Stimulated activated effector memory CD8-positive, alpha-beta T cell treated with anti-CD3 and anti-CD28 coated beads, Interleukin-12 subunit alpha, Interleukin-12 subunit beta, amount 100 ng/mL, for 72 hours (primary cell): ENCODE data around the gene KCNT2.

Experiments
- ATAC-seq: fragments of 150-1000 bp; cut with Tn5 transposase; 2 replicates; pipeline ENCODE4 v1.10.0; 2021
- DNase-seq, 2 donors: peaks; one replicate each; pipeline ENCODE4 v3.0.0; 2021 to 2022; ENCODE audit warnings: low spot score in 2 of 2
- H3K27ac Mint-ChIP-seq: one replicate; pipeline ENCODE4 v1.8.0; 2022; ENCODE audit warnings: mild to moderate bottlenecking, mixed read lengths
- H3K36me3 Mint-ChIP-seq: one replicate; pipeline ENCODE4 v1.8.0; 2022; ENCODE audit warnings: mild to moderate bottlenecking, mixed read lengths
- H3K4me1 Mint-ChIP-seq: one replicate; pipeline ENCODE4 v1.8.0; 2022; ENCODE audit warnings: mixed read lengths
- H3K4me3 Mint-ChIP-seq: one replicate; pipeline ENCODE4 v1.8.0; 2022; ENCODE audit warnings: mild to moderate bottlenecking, mixed read lengths
- H3K9me3 Mint-ChIP-seq: one replicate; pipeline ENCODE4 v1.8.0; 2022; ENCODE audit warnings: mixed read lengths

Gene KCNT2

DNA sequence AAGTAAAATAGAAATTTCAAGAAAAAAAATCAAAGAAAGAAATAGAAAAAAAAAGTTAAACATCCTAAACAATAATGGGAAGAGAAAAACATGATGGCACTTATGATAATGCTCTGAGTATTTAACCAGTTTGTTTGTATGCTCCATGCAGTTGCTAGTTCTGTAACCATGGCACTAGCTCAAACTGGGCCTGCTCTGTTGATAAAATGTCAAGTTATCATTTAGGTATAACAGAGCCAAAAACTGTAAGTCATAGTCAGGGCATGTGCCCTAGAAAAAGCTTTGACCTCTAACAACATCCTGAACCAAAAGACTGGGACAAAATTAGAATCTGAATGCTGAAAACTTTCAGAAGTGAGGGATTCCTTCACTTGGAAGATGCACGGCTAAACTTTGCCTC is 148.9 kb downstream of the KCNT2 start:
- Mint-ChIP-seq H3K36me3 (no peaks in the 10 kb centered on the region), H3K9me3 (no peaks in the 10 kb centered on the region), H3K4me1 (no peaks in the 10 kb centered on the region), H3K27ac (no peak overlapping the region), H3K4me3 (no peak overlapping the region)
- ATAC-seq (no peak), DNase-seq (no peak)

- Mint-ChIP-seq H3K4me1 (no peaks in the 10 kb centered on the region), H3K36me3 (no peaks in the 10 kb centered on the region), H3K9me3 (no peaks in the 10 kb centered on the region), H3K4me3 (no peak overlapping the region), H3K27ac (no peak overlapping the region)
- DNase-seq, result no peak
- no peak for ATAC-seq
Measured at GRCh38 chr1:196454792-196455191, 153.4 kb downstream of the KCNT2 start.

DNA sequence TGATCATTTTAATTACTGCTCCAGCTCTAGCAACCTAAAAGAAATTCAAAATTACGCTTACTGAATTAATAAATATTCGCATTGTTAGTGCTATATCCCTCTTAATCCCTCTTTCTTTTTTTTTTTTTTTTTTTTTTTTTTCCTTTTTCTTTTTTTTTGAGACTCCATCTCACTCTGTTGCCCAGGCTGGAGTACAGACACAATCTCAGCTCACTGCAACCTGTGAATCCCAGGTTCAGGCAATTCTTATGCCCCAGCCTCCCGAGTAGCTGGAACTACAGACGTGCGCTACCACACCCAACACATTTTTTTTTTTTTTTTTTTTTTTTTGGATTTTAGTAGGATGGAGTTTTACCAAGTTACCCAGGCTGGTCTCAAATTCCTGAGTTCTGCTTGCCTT is 157.1 kb downstream of the KCNT2 start:
- Mint-ChIP-seq H3K4me3 (no peak overlapping the region), H3K9me3 (no peaks in the 10 kb centered on the region), H3K4me1 (no peaks in the 10 kb centered on the region), H3K36me3 (no peaks in the 10 kb centered on the region), H3K27ac (no peak overlapping the region)
- DNase-seq (no peak), ATAC-seq (no peak)

GRCh38 chr1:196450143-196451095 is 157.8 kb downstream of the KCNT2 start:
- no peak overlapping the region for H3K27ac Mint-ChIP-seq
- no peak for DNase-seq
- no peak overlapping the region for H3K4me3 Mint-ChIP-seq
- H3K9me3 Mint-ChIP-seq, result no peaks in the 10 kb centered on the region
- no peak for ATAC-seq
- no peaks in the 10 kb centered on the region for H3K36me3 Mint-ChIP-seq
- no peaks in the 10 kb centered on the region for H3K4me1 Mint-ChIP-seq

- Mint-ChIP-seq H3K36me3 (no peaks in the 10 kb centered on the region), H3K9me3 (no peaks in the 10 kb centered on the region), H3K4me1 (no peaks in the 10 kb centered on the region), H3K27ac (no peak overlapping the region), H3K4me3 (no peak overlapping the region)
- DNase-seq (no peak), ATAC-seq (no peak)
Measured at GRCh38 chr1:196449460-196449859, 158.8 kb downstream of the KCNT2 start.

DNA sequence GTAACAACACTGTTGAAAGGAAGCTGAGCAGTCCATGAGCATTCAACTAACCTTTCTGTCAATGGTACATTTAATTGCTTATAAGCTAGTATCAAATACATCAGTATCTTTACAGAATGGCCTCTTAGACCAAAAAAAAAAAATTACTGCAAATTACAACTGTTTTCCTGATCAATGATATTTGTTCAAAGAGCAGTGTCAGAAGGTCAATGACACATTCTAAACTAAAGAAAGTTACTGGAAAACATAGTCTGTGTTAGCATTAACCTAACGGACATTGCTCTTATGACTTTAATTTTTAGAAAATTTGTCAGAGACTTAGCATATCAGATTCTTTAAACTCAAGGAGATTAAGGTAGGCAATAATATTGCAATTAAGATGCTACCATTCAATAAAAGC is 162.5 kb downstream of the KCNT2 start:
- no peak overlapping the region for H3K27ac Mint-ChIP-seq
- H3K36me3 Mint-ChIP-seq, result no peaks in the 10 kb centered on the region
- ATAC-seq (no peak), DNase-seq (no peak)
- no peak overlapping the region for H3K4me3 Mint-ChIP-seq
- no peaks in the 10 kb centered on the region for H3K4me1 Mint-ChIP-seq
- H3K9me3 Mint-ChIP-seq, result no peaks in the 10 kb centered on the region

DNA sequence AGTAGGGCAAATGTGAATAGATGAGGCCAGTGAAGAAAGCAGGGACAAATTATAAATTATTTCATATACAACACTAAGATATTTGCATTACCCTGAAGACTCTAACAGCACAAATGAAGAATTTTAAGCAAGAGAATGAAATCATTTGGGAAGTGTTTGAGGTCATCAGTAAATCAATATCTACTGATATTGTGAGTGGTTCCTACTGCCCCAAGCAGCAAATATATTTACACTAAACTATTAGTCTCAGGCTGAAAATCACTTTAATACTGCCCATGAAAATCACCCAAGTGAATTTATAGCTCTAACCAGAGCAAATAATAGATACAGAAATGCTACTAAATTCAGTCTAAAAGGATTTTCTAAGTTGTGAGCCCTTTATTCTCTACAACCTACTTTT is 163.6 kb downstream of the KCNT2 start:
- DNase-seq (no peak), ATAC-seq (no peak)
- Mint-ChIP-seq H3K27ac (no peak overlapping the region), H3K4me1 (no peaks in the 10 kb centered on the region), H3K36me3 (no peaks in the 10 kb centered on the region), H3K9me3 (no peaks in the 10 kb centered on the region), H3K4me3 (no peak overlapping the region)

DNA sequence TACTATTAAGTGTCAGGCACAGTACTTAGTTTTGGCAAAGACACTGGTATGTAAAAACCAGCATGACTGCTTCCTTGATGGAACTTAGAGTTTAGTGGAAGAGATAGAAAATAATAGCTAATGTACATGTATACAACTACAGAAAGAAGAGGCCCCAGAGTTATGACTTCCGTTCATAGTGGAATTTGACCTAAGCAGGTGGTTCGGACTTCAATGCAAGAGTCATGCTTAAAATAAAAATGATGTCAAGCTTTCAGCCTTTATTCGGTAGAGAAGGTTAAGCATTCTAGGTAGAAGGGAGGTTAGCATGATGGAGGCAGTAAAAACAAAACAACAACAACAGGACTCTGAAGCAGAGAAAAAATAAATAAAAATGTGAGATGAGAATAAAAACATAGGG is 165.9 kb downstream of the KCNT2 start:
- H3K9me3 Mint-ChIP-seq, result no peaks in the 10 kb centered on the region
- ATAC-seq, result no peak
- no peak overlapping the region for H3K4me3 Mint-ChIP-seq
- no peaks in the 10 kb centered on the region for H3K36me3 Mint-ChIP-seq
- H3K27ac Mint-ChIP-seq, result no peak overlapping the region
- H3K4me1 Mint-ChIP-seq, result no peaks in the 10 kb centered on the region
- DNase-seq, result no peak

DNA sequence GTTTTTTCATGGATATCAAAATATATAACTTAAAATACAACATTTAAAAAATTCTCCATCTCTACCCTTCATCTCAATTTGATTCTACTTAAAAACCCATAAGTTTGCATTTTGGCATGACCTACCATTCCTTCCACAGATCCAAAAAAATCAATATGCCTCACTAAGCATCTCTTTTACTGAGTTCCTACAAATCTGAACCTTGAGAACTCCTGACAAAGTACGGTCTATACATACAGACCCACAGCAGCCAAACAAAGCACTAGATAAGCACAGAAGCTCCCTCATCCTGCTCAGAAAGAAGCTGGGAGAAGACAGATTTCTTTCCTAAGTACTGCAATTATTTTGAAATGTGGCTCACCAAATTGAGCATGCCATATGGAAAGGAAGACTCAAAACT is 167.5 kb downstream of the KCNT2 start:
- no peak overlapping the region for H3K4me3 Mint-ChIP-seq
- no peaks in the 10 kb centered on the region for H3K9me3 Mint-ChIP-seq
- no peak for DNase-seq
- H3K36me3 Mint-ChIP-seq, result no peaks in the 10 kb centered on the region
- no peak for ATAC-seq
- H3K27ac Mint-ChIP-seq, result no peak overlapping the region
- H3K4me1 Mint-ChIP-seq, result no peaks in the 10 kb centered on the region

DNA sequence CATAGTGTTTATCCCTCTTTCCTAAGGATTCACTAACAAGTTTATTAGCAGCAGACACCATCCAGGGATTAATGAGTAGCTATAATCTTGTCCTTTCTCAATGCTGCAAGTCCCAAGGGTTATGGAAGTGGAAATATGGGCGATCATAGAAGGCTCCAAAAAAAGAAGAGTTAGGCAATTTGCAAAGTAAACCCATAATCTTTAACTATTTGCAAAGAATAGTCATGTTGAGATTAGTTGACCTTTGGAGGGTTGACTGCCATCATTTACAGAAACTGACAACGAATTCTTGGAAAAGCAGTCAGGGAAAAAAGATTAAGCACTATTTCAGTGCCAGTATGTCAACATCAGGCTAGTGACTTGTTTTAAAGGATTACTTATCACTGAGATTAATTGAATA is 169.9 kb downstream of the KCNT2 start:
- H3K9me3 Mint-ChIP-seq, result no peaks in the 10 kb centered on the region
- H3K4me3 Mint-ChIP-seq, result no peak overlapping the region
- H3K27ac Mint-ChIP-seq, result no peak overlapping the region
- H3K36me3 Mint-ChIP-seq, result no peaks in the 10 kb centered on the region
- no peaks in the 10 kb centered on the region for H3K4me1 Mint-ChIP-seq
- ATAC-seq (no peak), DNase-seq (no peak)

GRCh38 chr1:196437671-196438070 is 170.6 kb downstream of the KCNT2 start:
- Mint-ChIP-seq H3K4me1 (no peaks in the 10 kb centered on the region), H3K36me3 (no peaks in the 10 kb centered on the region), H3K4me3 (no peak overlapping the region), H3K27ac (no peak overlapping the region), H3K9me3 (no peaks in the 10 kb centered on the region)
- no peak for ATAC-seq
- DNase-seq, result no peak

DNA sequence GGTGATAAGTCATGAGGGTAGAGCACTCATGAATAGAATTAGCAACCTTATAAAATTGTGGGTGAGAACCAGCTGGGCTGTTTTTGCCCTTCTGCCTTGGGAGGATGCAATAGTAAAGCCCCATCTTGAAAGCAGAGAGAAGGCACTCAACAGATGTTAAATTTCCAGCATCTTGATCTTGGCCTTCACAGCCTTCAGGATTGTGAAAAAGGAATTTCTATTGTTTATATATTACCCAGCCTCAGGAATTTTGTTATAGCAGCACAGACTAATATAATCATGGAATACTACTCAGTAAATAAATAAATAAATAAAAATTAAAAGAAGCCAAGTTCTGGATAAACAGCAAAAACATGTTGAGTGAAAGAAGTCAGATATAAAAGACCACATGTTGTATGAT is 175.2 kb downstream of the KCNT2 start:
- Mint-ChIP-seq H3K9me3 (no peaks in the 10 kb centered on the region), H3K4me3 (no peak overlapping the region), H3K4me1 (no peaks in the 10 kb centered on the region), H3K27ac (no peak overlapping the region), H3K36me3 (no peaks in the 10 kb centered on the region)
- ATAC-seq (no peak), DNase-seq (no peak)

- no peak overlapping the region for H3K27ac Mint-ChIP-seq
Measured at GRCh38 chr1:196427976-196428734, 180.1 kb downstream of the KCNT2 start.

GRCh38 chr1:196425513-196425912 is 182.7 kb downstream of the KCNT2 start:
- ATAC-seq, result no peak
- Mint-ChIP-seq H3K36me3 (no peaks in the 10 kb centered on the region), H3K9me3 (no peaks in the 10 kb centered on the region), H3K27ac (no peak overlapping the region), H3K4me1 (no peaks in the 10 kb centered on the region), H3K4me3 (no peak overlapping the region)
- DNase-seq, result no peak

More at GRCh38 chr1:196427976-196428734, 180.1 kb downstream of the KCNT2 start:
- DNase-seq (no peak), ATAC-seq (no peak)
- Mint-ChIP-seq H3K4me1 (no peaks in the 10 kb centered on the region), H3K36me3 (no peaks in the 10 kb centered on the region), H3K4me3 (no peak overlapping the region), H3K9me3 (no peaks in the 10 kb centered on the region)

- no peaks in the 10 kb centered on the region for H3K4me1 Mint-ChIP-seq
Measured at GRCh38 chr1:196423612-196424011, 184.6 kb downstream of the KCNT2 start.

GRCh38 chr1:196418772-196419171 is 189.5 kb downstream of the KCNT2 start:
- H3K36me3 Mint-ChIP-seq, result no peaks in the 10 kb centered on the region
- H3K4me1 Mint-ChIP-seq, result no peaks in the 10 kb centered on the region
- ATAC-seq, result no peak
- no peaks in the 10 kb centered on the region for H3K9me3 Mint-ChIP-seq
- no peak overlapping the region for H3K4me3 Mint-ChIP-seq
- no peak overlapping the region for H3K27ac Mint-ChIP-seq
- DNase-seq, result no peak

More at GRCh38 chr1:196423612-196424011, 184.6 kb downstream of the KCNT2 start:
- no peak for ATAC-seq
- Mint-ChIP-seq H3K4me3 (no peak overlapping the region), H3K36me3 (no peaks in the 10 kb centered on the region), H3K9me3 (no peaks in the 10 kb centered on the region), H3K27ac (no peak overlapping the region)
- no peak for DNase-seq
